MCF 10A (cell line): ENCODE data around the gene SPDYA. TPM values are rescaled to one million over a fixed set of nuclear protein-coding genes. Genes with fewer than 3 reads are reported as not detected.

Source experiments
- BruUV-seq: library from RNA; stranded (reverse); fragments of 400-500 nt; replicated peaks from 2 replicates; lab custom pipeline; 2021; lab: Mats Ljungman, UMichigan
- CTCF ChIA-PET: fragments of 300-600 bp; sonication (Branson Sonifier 250); formaldehyde crosslinking; extraction: SDS; loops from one replicate; lab custom pipeline; 2021; ENCODE audit warnings: antibody characterized with exemption, inconsistent platforms; lab: Yijun Ruan, JAX
- POLR2A ChIA-PET: fragments of 300-600, 350-650 bp; sonication (Branson Sonifier 250); formaldehyde crosslinking; extraction: SDS; loops from one replicate; lab custom pipeline; 2020; ENCODE audit warnings: antibody characterized with exemption, inconsistent platforms; lab: Yijun Ruan, JAX
- DNase-seq: peaks from one replicate; pipeline ENCODE4 v3.0.0-alpha.2; 2018; ENCODE audit not compliant: unreplicated experiment
- H3K27ac Mint-ChIP-seq: one replicate; pipeline ENCODE4 v1.8.0; 2022; ENCODE audit warnings: mild to moderate bottlenecking, low read depth, mixed read lengths; ENCODE audit not compliant: unreplicated experiment
- H3K27me3 Mint-ChIP-seq: one replicate; pipeline ENCODE4 v1.8.0; 2022; ENCODE audit warnings: mixed read lengths; ENCODE audit not compliant: insufficient read depth, unreplicated experiment
- H3K36me3 Mint-ChIP-seq: one replicate; pipeline ENCODE4 v1.8.0; 2022; ENCODE audit warnings: mild to moderate bottlenecking, moderate library complexity, mixed read lengths; ENCODE audit not compliant: insufficient read depth, unreplicated experiment
- H3K4me1 Mint-ChIP-seq: one replicate; pipeline ENCODE4 v1.8.0; 2022; ENCODE audit warnings: mixed read lengths; ENCODE audit not compliant: insufficient read depth, unreplicated experiment
- H3K4me3 Mint-ChIP-seq: one replicate; pipeline ENCODE4 v1.8.0; 2022; ENCODE audit warnings: mild to moderate bottlenecking, moderate library complexity, mixed read lengths; ENCODE audit not compliant: unreplicated experiment
- H3K9me3 Mint-ChIP-seq: one replicate; pipeline ENCODE4 v1.8.0; 2022; ENCODE audit warnings: mixed read lengths; ENCODE audit not compliant: unreplicated experiment
- CTCF ChIP-seq: fragments of 200-600 bp; IDR thresholded peaks from one replicate; pipeline ENCODE4 v1.8.0; 2022; ENCODE audit warnings: antibody characterized with exemption, mild to moderate bottlenecking; ENCODE audit not compliant: unreplicated experiment
- intact Hi-C: fragments of 100-400 bp; cut with micrococcal nuclease; formaldehyde crosslinking; loops from 2 replicates; pipeline ENCODE4 v1.14.1; 2022
- total RNA-seq: library from RNA; stranded (reverse); gene quantifications from 2 replicates; pipeline ENCODE4 v1.2.3, GENCODE V29; 2022

Gene SPDYA
- total RNA-seq, 1 experiment from 2014 or later: 2.8 TPM

- CTCF ChIA-PET: interaction anchor here (1.1 to 2.4 kb wide), 2 partner anchors 19 to 207 kb away, joined by 4 to 8 read pairs; no protein-coding TSS in a partner anchor
- peaks cover 98% of the 10 kb centered on the region for H3K36me3 Mint-ChIP-seq
- intact Hi-C loops: no loop called here
- TF ChIP-seq CTCF: no peak
- peaks cover 26% of the 10 kb centered on the region for H3K4me1 Mint-ChIP-seq
- H3K9me3 Mint-ChIP-seq: no peaks in the 10 kb centered on the region
- no TSS peak for BruUV-seq
- peak overlapping the region; percentile 59 for H3K27ac Mint-ChIP-seq
- H3K27me3 Mint-ChIP-seq: no peaks in the 10 kb centered on the region
- DNase-seq: peak; percentile 53
- H3K4me3 Mint-ChIP-seq: no peak overlapping the region
- POLR2A ChIA-PET: interaction anchor here (0.8 to 2.3 kb wide), 6 partner anchors 9 to 218 kb away, joined by 3 to 9 read pairs (median 4); no protein-coding TSS in a partner anchor
Measured at GRCh38 chr2:28801726-28802125, 8.9 kb upstream of the SPDYA start.

GRCh38 chr2:28802975-28803429 is 7.6 kb upstream of the SPDYA start:
- Mint-ChIP-seq H3K4me3 (no peak overlapping the region), H3K4me1 (peaks cover 15% of the 10 kb centered on the region), H3K9me3 (no peaks in the 10 kb centered on the region), H3K27me3 (no peaks in the 10 kb centered on the region), H3K36me3 (peaks cover 99% of the 10 kb centered on the region), H3K27ac (peak overlapping the region; percentile 59)
- no TSS peak for BruUV-seq
- ChIA-PET CTCF (interaction anchor here (0.6 to 2.4 kb wide), 3 partner anchors 11 to 1230 kb away, joined by 3 to 8 read pairs (median 3); no protein-coding TSS in a partner anchor), POLR2A (interaction anchor here (1.2 kb wide), 1 partner anchor 93 kb away, joined by 3 read pairs; no protein-coding TSS in a partner anchor)
- intact Hi-C loops: no loop called here
- peak; percentile 7 for DNase-seq
- TF ChIP-seq CTCF: no peak

- ChIA-PET CTCF (interaction anchor here (0.6 to 1.8 kb wide), 5 partner anchors 9 to 376 kb away, joined by 3 to 9 read pairs (median 4); no protein-coding TSS in a partner anchor), POLR2A (interaction anchor here (0.8 to 1.4 kb wide), 2 partner anchors 11 to 34 kb away, joined by 3 to 7 read pairs; no protein-coding TSS in a partner anchor)
- intact Hi-C loops: no loop called here
- no peak for DNase-seq
- BruUV-seq: no TSS peak
- no peaks in the 10 kb centered on the region for H3K27me3 Mint-ChIP-seq
- H3K4me3 Mint-ChIP-seq: no peak overlapping the region
- no peaks in the 10 kb centered on the region for H3K9me3 Mint-ChIP-seq
- peaks cover 69% of the 10 kb centered on the region for H3K36me3 Mint-ChIP-seq
- TF ChIP-seq CTCF: no peak
- H3K4me1 Mint-ChIP-seq: no peaks in the 10 kb centered on the region
- H3K27ac Mint-ChIP-seq: no peak overlapping the region
Measured at GRCh38 chr2:28809927-28810326, 707 bp upstream of the SPDYA start.

- BruUV-seq: no TSS peak
Measured at GRCh38 chr2:28818053-28818452, 7.4 kb downstream of the SPDYA start.

More at GRCh38 chr2:28818053-28818452, 7.4 kb downstream of the SPDYA start:
- no peak for DNase-seq
- Mint-ChIP-seq H3K4me3 (no peak overlapping the region), H3K36me3 (peaks cover 10% of the 10 kb centered on the region), H3K27ac (no peak overlapping the region), H3K4me1 (no peaks in the 10 kb centered on the region), H3K9me3 (no peaks in the 10 kb centered on the region), H3K27me3 (no peaks in the 10 kb centered on the region)
- CTCF ChIA-PET: interaction anchor here (0.6 kb wide), 1 partner anchor 250 kb away, joined by 6 read pairs; no protein-coding TSS in a partner anchor
- intact Hi-C loops: no loop called here
- POLR2A ChIA-PET: interaction anchor here (0.8 kb wide), 1 partner anchor 61 kb away, joined by 3 read pairs; no protein-coding TSS in a partner anchor
- TF ChIP-seq CTCF: no peak
